Activated effector memory CD4-positive, alpha-beta T cell treated with Interleukin-2 at 50 U/mL for 16 hours (primary cell): ENCODE data around the gene CASP5.
"Not testable (repeated sequence)": the region's sequence is repeated elsewhere in the genome, so short reads cannot be mapped to it uniquely, and the experiment has no call there.

Source experiments
- DNase-seq: peaks from one replicate; pipeline ENCODE4 v3.0.0-alpha.2; 2020

The CASP5 gene

GRCh38 chr11:105032495-105032894 lies 9.5 kb upstream of the CASP5 start:
- no peak for DNase-seq

- DNase-seq: no peak
These were observed 4.7 kb upstream of the CASP5 start for GRCh38 chr11:105027678-105028077.

- no peak for DNase-seq
These were observed 1.4 kb upstream of the CASP5 start for GRCh38 chr11:105024394-105024793.

DNA sequence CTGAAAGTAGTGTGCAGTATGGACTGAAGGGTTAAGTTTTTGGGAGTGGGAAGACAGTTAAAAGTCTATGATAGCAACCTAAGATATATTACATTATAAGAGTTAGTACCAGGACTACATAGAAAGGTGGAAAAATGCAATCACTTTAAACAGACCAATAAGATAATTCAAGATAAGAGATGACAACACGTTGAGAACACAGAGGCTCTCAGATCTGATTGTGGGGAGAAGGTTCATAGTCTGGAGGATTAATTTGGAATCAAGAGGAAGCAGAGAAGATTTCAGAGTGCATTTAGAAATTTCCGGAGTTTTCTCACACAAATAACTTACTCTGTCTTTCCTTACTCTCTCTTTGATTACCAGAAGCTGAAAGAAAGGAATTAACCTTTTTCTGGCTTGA lies 441 bp downstream of the CASP5 start:
- DNase-seq: no peak

- no peak for DNase-seq
These were observed 15.5 kb downstream of the CASP5 start for GRCh38 chr11:105007463-105007862.

GRCh38 chr11:105005451-105005845 lies 17.5 kb downstream of the CASP5 start:
- DNase-seq: no peak

GRCh38 chr11:105004021-105004420 lies 18.9 kb downstream of the CASP5 start:
- DNase-seq: no peak

DNA sequence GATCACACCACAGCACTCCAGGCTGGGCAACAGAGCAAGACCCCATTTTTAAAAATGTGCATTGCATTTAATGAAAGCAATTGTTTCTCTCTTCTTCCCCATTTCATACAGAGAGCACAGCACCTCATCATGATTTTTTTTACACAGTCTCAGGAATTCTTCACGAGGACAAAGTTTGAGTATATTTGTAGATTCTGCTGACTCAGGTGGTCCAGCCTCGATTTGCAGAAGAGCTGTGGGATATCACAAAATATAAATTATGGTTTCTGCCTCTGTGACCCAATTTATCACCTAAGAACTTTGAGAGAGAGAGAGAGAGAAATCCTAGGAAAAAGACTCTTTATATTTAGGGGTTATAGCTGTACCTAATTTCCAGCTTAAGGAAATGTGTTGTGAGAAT lies 19.8 kb downstream of the CASP5 start:
- DNase-seq: no peak

DNA sequence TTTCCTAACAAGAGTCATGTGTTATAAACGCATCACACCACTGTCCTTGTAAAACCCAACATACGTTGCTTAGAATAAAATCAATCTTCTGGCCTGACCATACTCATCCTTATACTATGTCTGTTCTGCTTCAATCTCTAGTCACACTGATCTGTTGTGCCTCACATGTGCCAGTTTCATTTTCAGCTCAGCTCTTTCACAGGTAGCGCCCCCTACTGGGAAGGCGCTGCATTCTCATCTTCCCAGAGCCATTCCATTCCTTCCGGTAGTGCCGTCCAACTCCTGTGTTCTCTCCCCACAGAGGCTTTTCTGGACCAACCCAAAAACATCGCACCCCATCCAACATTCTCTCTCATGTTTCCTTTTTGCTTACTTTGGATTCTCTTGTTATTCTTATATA lies 22.2 kb downstream of the CASP5 start:
- DNase-seq: peak; percentile 31

- DNase-seq: no peak
These were observed 22.8 kb downstream of the CASP5 start for GRCh38 chr11:105000167-105000566.

DNA sequence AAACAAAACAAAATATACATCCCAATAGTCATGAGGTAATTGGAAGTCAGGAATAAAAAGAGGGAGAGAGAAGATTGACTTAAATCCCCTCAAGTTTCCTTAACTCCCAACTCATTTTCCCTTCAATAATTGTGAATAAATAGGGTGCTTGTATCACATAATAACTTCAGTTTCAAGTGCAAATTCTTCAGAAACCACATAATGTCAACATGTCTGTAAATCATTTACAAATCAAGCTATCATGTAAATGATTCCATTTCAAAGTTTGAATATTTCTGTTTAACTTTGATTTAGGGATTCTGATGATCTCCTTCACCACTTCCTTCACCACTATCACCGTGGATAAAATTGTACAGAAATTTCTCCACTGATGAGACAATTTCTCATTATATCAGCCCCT lies 23.2 kb downstream of the CASP5 start:
- DNase-seq: no peak

DNA sequence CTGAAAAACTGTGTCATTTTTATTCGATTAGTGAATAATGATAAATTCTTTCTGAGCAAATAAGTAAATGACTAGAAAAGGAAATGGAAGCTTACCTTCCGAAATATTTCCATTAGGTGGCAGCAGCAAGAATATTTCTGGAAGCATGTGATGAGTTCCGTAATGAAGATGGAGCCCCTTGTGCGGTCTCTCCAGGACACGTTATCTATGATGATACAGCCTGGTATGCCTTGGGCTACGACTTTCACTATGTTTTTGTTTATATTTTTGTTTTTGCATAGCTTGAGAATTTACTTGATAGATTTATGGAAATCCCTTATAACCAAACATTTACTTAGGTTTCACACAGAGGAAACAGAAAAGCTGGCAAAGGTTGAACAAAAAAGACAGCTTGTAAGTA lies 25.7 kb downstream of the CASP5 start:
- no peak for DNase-seq

GRCh38 chr11:104995001-104995408 lies 28.0 kb downstream of the CASP5 start:
- no peak for DNase-seq

DNA sequence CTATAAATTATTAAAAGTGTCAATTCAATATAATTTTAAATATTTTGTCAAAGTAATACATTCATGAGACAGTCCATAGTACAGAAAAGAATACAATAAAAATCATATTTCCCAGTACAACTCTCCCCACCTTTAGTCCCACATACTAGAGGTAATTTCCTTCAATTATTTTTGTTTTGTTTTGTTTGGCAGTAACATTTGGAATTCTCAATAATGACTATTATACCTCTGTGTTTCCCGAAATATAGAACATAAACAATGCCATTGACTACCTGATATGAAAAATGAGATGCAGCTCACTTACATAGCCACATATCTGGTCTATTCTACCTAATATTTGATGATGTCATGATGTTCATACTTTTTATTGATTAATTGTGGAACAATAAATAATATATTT lies 30.2 kb downstream of the CASP5 start:
- DNase-seq: no peak

DNA sequence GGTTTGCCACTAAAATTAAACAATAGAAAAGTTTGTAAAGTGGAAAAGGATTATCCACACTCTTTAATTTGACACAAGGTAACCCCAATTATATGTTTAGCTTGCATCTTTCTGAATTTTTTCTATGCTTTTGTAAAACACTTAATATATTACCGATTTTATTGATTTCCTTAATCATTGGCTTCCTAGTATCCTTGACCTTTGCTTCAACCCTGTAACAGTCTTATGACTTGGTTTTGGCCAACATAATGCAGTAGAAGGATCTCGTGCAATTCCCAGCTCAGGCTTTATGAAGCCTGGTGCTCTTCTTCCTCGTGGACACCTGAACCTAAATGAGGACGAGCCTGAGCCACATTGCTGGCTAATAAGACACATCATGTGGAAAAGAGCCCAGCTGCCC lies 31.0 kb downstream of the CASP5 start:
- no peak for DNase-seq

- DNase-seq: no peak
These were observed 38.2 kb downstream of the CASP5 start for GRCh38 chr11:104984808-104985207.

DNA sequence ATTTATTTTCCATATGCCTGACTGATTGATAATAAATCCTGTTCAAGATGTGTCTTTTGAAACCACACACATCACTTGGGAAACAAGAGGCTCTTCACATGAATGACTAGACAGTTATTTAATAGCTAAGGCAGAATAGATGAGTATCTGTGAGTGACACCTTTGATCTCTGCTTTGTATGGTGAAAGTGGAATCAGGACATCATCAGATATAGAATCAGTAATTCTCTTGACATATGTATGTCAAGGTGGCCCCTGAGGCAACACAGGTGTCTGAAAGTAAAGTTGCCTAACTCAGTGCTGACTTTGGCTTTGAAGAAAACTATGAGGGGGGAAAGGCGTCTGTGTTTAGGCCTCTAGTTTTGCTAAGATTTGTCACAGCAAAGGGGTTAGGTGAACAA lies 43.1 kb downstream of the CASP5 start:
- DNase-seq: no peak

- DNase-seq: no peak
These were observed 49.4 kb downstream of the CASP5 start for GRCh38 chr11:104973616-104974015.

GRCh38 chr11:104972924-104973323 lies 50.0 kb downstream of the CASP5 start:
- not testable (repeated sequence) for DNase-seq

GRCh38 chr11:104970756-104971155 lies 52.2 kb downstream of the CASP5 start:
- no peak for DNase-seq

DNA sequence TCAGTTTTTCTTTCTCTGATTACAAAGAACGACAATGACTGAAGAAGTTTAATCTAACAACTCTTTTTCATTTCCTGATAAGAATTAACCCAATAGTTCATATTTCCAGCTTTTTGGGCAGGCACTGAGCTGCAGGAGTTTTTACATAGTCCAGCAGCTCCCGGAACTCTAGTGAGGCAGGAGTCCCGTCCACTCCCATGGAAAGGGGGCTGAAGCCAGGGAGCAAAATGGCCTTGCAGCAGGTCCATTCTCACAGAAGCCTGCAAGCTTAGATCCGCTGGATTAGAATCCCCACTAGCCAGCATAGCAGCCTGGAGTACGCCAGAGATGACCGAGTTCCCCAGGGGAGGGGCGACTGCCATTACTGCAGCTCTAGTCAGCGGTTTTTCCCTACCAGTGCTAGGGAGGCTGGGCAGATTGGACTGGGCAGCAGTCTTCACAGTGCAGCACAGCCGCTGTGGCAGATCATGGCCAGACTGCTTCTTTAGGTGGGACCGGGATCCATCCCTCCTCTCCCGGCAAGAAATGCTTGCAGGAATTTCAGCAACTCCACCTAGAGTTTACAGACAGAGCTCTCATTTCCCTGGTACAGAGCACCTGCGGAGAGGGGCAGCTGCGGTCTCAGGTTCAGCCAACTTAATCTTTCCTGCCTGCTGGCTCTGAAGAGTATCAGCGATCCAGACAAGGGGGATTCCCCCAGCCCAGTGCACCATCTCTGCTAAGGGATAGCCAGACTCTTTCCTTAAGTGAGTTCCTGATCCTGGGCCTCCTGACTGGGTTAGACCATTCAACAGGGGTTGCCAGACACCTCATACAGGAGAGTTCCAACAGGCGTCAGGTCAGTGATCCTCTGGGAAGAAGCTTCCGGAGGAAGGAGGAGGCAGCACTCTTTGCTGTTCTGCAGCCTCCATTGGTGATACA lies 53.9 kb downstream of the CASP5 start:
- DNase-seq: no peak

GRCh38 chr11:104968355-104968855 lies 54.6 kb downstream of the CASP5 start, which contains the start of gene CASP4:
CASP4 (minus strand) TSS chr11:104968574; CDS start chr11:104968525, 49 bp downstream.
- DNase-seq: no peak

DNA sequence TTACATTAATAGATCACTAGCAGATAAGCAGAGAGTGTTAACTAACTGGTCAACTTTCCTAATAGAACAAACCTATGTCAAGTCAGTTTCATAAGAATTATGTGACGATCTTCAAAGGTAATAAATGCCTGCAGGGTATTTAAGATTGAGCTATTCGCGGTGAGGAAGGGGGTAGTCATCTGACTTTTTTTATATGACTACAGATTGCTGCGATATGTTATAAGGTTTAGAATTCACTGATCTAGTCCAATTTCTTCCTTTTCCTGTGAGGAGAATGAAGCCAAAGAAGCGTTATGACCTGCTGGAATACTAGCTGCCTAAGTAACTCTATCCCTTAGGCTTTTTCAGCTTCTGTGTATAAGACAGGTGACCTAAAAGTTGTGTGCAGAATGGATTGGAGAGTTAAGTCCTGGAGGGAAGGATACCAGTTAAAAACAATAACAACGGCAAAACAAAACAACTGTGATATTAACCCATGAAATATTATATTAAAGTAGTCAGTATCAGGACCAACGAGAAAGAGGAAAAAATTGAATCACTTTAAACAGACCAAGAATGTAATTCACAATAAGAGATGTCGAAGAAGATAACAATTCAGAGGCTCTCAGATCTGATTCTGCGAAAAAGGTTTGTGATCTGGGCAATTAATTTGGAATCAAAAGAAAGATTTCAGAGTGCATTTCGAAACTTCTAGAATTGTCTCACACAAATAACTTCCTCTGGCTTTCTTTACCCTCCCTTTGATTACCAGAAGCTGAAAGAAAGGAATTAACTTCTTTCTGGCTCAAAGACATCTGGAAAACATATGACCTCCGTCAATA lies 55.2 kb downstream of the CASP5 start:
- DNase-seq: no peak

GRCh38 chr11:104965735-104966134 lies 57.2 kb downstream of the CASP5 start:
- no peak for DNase-seq
